Dedifferentiated amniotic fluid mesenchymal stem cell (primary cell): ENCODE results near the gene ERCC8.
"Not testable (repeated sequence)": the region's sequence is repeated elsewhere in the genome, so short reads cannot be mapped to it uniquely, and the experiment has no call there.

ENCODE experiments used
- DNase-seq: peaks from one replicate; pipeline ENCODE4 v3.0.0-alpha.2; 2016; ENCODE audit errors: extremely low spot score

ERCC8 gene

GRCh38 chr5:60944904-60945812 is at the start of gene ERCC8, which contains the start of gene NDUFAF2:
Gene ERCC8, minus strand, starts transcription at chr5:60945070. Its CDS starts 62 bp downstream, at chr5:60945008.
Gene NDUFAF2, plus strand, starts transcription at chr5:60945205. Its CDS starts 51 bp downstream, at chr5:60945256.
- peak; percentile 94 for DNase-seq

DNA sequence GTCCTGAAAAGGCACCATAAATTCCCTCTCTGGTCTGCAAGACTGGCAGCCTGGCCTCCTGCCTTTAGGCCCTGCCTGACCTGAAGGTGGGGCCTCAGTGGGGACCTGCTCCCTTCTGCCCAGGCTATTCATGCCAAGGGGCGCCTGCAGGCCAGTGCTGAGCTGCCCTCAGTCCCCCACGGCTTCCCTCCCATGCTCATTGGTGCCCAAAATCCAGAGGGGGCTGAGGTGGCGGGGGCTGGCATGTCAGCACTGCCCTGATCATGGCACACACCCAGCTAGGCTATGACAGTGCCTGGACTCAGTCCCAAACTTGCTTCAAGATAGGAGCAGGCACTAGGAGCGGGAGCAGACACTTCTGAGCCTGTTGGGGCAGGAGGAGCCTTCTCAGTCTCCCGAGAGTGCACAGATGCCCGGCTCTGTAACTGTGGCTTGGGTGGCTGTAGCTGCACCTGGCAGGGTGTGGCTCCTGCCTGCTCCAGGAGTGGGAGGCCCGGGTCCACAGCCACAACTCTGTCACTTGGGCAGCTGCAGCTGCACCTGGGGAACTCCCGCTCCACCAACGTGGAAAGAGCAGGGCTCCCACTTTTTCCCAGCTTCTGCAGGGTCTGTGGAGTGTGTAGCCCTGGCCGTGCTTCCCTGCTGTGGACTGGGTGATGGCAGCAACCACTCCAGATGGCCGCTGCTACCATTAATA is 49.2 kb upstream of the ERCC8 start:
- DNase-seq, result no peak

GRCh38 chr5:60993425-60993824 is 48.6 kb upstream of the ERCC8 start:
- no peak for DNase-seq

DNA sequence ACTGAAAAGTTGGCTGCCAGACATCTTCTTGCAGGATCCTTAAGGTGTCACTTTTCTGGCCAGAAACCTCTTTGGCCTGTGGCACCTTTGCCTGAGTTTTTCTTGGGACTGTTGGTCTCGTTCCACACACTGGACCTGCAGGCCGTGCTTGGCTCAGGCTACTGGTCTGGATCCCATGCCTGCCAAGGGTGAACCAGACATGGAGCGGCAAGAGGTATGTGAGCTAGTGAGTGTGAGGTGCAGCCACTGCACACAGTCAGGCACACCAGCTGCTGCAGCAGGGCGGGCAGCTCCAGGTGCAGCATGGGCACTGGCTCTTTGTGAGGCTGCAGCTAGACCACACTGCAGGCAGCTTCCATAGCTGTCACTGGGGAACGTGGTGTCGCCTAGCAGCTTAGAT is 48.0 kb upstream of the ERCC8 start:
- no peak for DNase-seq

DNA sequence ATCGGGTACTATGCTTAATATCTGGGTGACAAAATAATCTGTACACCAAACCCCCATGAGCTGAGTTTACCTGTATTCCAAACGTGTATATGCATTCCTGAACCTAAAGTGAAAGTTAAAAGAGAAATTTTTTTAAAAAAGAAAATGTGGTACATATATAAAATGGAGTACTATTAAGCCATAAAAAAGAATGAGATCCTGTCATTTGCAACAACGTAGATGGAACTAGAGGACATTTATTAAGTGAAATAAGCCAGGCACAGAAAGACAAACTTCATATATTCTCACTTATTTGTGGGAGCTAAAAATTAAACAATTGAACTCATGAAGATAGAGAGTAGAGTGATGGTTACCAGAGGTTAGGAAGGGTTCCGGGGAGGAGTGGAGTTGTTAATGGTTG is 44.9 kb upstream of the ERCC8 start:
- DNase-seq, result no peak

DNA sequence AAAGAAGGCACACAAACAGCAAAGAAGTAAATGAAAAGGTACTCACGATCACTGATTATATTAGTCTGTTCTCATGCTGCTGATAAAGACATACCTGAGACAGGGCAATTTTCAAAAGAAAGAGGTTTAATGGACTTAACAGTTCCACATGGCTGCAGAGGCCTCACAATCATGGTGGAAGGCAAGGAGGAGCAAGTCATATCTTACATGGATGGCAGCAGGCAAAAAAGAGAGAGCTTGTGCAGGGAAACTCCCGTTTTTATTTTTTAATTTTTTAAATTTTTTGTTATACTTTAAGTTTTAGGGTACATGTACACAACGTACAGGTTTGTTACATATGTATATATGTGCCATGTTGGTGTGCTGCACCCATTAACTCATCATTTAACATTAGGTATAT is 37.3 kb upstream of the ERCC8 start:
- DNase-seq, result not testable (repeated sequence)

DNA sequence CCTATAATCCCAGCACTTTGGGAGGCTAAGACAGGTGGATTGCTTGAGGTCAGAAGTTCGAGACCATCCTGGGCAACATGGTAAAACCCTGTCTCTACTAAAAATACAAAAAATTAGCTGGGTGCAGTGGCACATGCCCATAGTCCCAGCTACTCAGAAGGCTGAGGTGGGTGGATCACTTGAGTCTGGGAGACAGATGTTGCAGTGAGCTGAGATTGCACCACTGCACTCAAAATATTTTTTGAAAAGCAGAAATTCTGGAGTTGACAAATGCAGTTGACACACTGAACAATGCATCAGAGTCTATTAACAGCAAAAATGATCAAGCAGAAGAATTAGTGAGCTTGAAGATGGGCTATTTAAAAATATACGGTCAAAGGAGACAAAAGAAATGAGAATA is 35.6 kb upstream of the ERCC8 start:
- no peak for DNase-seq

- DNase-seq, result no peak
Measured at GRCh38 chr5:60978968-60979367, 34.1 kb upstream of the ERCC8 start.

GRCh38 chr5:60977956-60978737 is 33.3 kb upstream of the ERCC8 start:
- no peak for DNase-seq

- no peak for DNase-seq
Measured at GRCh38 chr5:60972231-60972630, 27.4 kb upstream of the ERCC8 start.

DNA sequence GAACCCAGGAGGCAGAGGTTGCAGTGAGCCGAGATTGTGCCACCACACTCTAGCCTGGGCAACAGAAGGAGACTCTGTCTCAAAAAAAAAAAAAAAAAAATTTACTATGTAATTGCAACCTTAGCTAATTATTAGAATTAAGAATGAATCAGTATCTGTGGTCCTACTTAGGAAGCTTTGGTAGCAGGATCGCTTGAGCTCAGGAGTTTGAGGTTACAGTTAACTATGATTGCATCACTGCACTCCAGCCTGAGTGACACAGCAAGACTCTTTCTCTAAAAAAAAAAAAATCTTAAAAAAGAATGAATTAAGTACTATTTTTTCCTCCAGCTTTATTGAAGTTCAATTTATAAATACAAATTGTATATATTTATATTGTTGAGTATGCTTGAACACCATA is 16.8 kb upstream of the ERCC8 start:
- DNase-seq, result peak; percentile 59

GRCh38 chr5:60960591-60960990 is 15.7 kb upstream of the ERCC8 start:
- DNase-seq, result peak; percentile 27

GRCh38 chr5:60959156-60959555 is 14.3 kb upstream of the ERCC8 start:
- peak; percentile 52 for DNase-seq

DNA sequence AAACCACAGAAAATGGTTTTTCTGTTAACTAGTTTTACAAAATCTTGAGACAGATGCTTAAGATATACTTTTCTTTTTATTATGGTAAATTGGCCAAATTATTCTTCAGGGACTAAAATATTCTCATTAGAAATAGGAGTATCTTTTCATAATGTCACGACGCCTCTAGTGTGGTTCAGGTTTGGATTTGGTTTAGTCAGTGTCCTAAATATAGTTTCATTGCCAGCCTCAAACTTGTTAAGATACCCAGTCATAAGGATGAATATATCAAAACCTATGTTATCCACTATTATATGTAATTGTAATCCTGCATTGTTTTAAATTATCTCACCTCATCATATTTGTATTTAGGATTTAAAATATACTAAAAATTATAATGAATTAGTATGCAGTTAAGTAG is 13.8 kb upstream of the ERCC8 start:
- DNase-seq, result no peak

DNA sequence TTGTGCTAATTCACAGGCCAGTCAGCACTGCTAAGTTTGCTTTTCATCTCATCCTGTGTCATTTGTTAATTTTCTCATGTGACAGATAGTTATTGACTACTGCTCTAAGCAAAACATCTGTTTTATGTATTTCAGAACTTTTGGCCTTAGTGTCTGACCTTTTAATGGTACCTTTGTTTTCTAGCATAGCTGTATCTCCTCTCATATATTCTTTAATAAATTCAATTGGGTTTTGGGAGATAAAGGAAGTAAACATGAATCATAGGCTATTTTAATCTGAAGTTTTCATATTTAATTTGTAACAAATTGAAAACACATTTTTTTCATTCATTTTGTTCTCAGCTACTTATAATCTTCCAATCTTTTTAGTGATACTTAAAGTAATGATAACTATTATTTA is 13.2 kb upstream of the ERCC8 start:
- DNase-seq, result no peak

- no peak for DNase-seq
Measured at GRCh38 chr5:60955239-60955638, 10.4 kb upstream of the ERCC8 start.

DNA sequence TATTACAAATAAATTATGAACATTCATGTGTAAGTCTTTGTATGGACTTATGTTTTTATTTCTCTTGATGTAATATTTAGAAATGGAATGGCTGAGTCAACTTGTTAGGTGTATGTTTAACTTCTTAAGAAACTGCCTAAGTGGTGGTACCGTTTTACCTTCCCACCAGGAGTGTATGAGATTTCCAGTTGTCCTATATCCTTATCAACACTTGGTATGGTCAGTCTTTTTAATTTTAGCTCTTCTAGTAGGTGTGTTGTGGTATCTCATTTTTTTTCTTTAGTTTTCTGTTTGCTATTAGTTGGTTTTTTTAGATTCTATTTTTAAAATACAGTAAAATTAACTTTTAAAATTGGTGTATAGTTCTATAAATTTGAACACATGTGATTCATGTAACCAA is 3.9 kb upstream of the ERCC8 start:
- no peak for DNase-seq

GRCh38 chr5:60945813-60946187 is 930 bp upstream of the ERCC8 start:
- DNase-seq, result peak; percentile 35

GRCh38 chr5:60943624-60944023 is 1.2 kb downstream of the ERCC8 start:
- DNase-seq, result no peak

GRCh38 chr5:60929024-60929423 is 15.8 kb downstream of the ERCC8 start:
- DNase-seq, result no peak

DNA sequence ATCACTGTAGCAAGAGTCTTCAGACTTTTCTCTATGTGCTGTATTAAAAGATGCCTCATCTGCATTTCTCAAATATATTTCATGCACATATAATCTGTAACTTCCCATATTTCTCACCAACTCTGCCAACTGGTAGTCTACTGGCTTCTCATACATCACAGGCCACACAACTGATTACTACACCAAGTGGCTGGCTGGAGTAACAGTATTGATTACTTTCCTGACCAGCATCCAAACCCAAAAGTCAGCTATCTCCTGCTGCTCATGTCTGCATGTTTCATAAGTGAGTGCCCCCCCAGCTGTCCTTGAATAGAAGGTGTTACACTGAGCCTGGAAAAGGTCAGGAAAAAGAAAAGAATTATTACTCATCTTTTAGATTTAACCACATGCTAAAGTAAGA is 17.4 kb downstream of the ERCC8 start:
- DNase-seq, result no peak

DNA sequence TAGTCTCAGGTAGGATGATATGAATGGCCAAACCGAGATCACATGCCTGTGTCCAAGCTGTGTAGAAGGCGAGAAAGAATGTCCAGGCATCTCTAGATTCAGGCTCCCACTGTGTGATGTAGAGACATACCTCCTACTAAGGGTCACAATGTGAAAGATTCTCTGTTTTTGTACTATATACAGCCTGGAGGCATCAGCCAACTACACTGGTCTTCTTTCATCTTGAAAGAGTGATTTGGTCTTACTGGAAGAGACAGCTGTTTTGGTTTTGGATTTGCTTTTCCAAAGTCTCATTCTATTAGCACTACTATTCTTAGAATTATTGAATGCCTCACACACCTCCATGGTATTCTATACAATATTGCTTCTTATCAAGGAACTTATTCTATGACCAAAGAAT is 26.4 kb downstream of the ERCC8 start:
- no peak for DNase-seq
